Keratinocyte (primary cell): ENCODE results near the gene CENPVL2. TPM values are rescaled to one million over a fixed set of nuclear protein-coding genes. Genes with fewer than 3 reads are reported as not detected.
"Not testable (repeated sequence)": the region's sequence is repeated elsewhere in the genome, so short reads cannot be mapped to it uniquely, and the experiment has no call there.

Experiments used
- DNase-seq: peaks from one replicate; pipeline ENCODE4 v3.0.0-alpha.2; 2011; ENCODE audit warnings: low read depth, missing footprints, low spot score
- FAIRE-seq: peaks from 2 replicates; lab custom pipeline; 2011; peaks lifted over from hg19 to GRCh38; lab: Jason Lieb, UNC
- H2AFZ ChIP-seq: 2 replicates; pipeline ENCODE4 v1.6.0; 2012; ENCODE audit warnings: low read length, control low read depth, inconsistent platforms; ENCODE audit not compliant: control insufficient read depth
- H3K27ac ChIP-seq: 2 replicates; pipeline ENCODE4 v1.5.1; 2011; ENCODE audit warnings: low read length; ENCODE audit not compliant: control insufficient read depth, insufficient read depth
- H3K27me3 ChIP-seq: 3 replicates; pipeline ENCODE4 v1.6.0; 2011; ENCODE audit warnings: low read length; ENCODE audit not compliant: control insufficient read depth, insufficient read depth; ENCODE audit errors: extremely low read depth
- H3K36me3 ChIP-seq, 2 experiments: 2 replicates in 1 of 2; 3 replicates in 1 of 2; pipeline ENCODE4 v1.5.1; 2011; ENCODE audit warnings: low read length in 2 of 2, mild to moderate bottlenecking in 1 of 2; ENCODE audit not compliant: control insufficient read depth in 2 of 2, insufficient read depth in 2 of 2; ENCODE audit errors: extremely low read depth in 1 of 2
- H3K4me1 ChIP-seq: 3 replicates; pipeline ENCODE4 v1.5.1; 2011; ENCODE audit warnings: low read length; ENCODE audit not compliant: control insufficient read depth, insufficient read depth; ENCODE audit errors: extremely low read depth
- H3K4me2 ChIP-seq: 3 replicates; pipeline ENCODE4 v1.6.0; 2011; ENCODE audit warnings: low read depth, low read length; ENCODE audit not compliant: control insufficient read depth, insufficient read depth; ENCODE audit errors: extremely low read depth
- H3K4me3 ChIP-seq, 3 experiments: fragments of 200-600 bp in 1 of 3; sonication (generic) in 1 of 3; 2 replicates in 2 of 3; 3 replicates in 1 of 3; pipeline ENCODE4 v1.5.1; 2011 to 2016; ENCODE audit warnings: low read length in 3 of 3, mild to moderate bottlenecking in 3 of 3, control low read depth in 2 of 3, inconsistent platforms in 1 of 3, low read depth in 1 of 3, mixed read lengths in 1 of 3, mixed run types in 1 of 3, moderate library complexity in 1 of 3; ENCODE audit not compliant: control insufficient read depth in 2 of 3, insufficient read depth in 2 of 3; ENCODE audit errors: extremely low read depth in 1 of 3
- H3K79me2 ChIP-seq: 2 replicates; pipeline ENCODE4 v1.6.0; 2012; ENCODE audit warnings: low read length; ENCODE audit not compliant: control insufficient read depth, insufficient read depth
- H3K9ac ChIP-seq: 3 replicates; pipeline ENCODE4 v1.6.0; 2011; ENCODE audit warnings: low read length; ENCODE audit not compliant: control insufficient read depth, insufficient read depth; ENCODE audit errors: extremely low read depth
- H3K9me1 ChIP-seq: 3 replicates; pipeline ENCODE4 v1.6.0; 2011; ENCODE audit warnings: low read length; ENCODE audit not compliant: control insufficient read depth, insufficient read depth; ENCODE audit errors: extremely low read depth
- H3K9me3 ChIP-seq: 2 replicates; pipeline ENCODE4 v1.5.1; 2012; ENCODE audit warnings: low read depth, low read length; ENCODE audit not compliant: control insufficient read depth
- H4K20me1 ChIP-seq: 3 replicates; pipeline ENCODE4 v1.6.0; 2011; ENCODE audit warnings: low read length; ENCODE audit not compliant: control insufficient read depth, insufficient read depth; ENCODE audit errors: extremely low read depth
- EZH2 ChIP-seq: IDR thresholded peaks from one replicate; pipeline ENCODE4 v1.6.1; 2012; ENCODE audit warnings: inconsistent platforms, mild to moderate bottlenecking, low read length, moderate library complexity
- dilution Hi-C: fragments of 300-500 bp; cut with MboI; formaldehyde crosslinking; loops from one replicate; pipeline ENCODE4 v1.7.0; 2020; ENCODE audit warnings: low sequenced_read_pairs; ENCODE audit not compliant: extremely low pct_ligation_motif_present
- polyA plus RNA-seq, 5 experiments: library from polyadenylated mRNA; depleted of rRNA in 3 of 5; stranded (reverse) in 3 of 5; stranded (forward) in 1 of 5; unstranded in 1 of 5; fragments of >200 nt; gene quantifications; 1 replicate in 1 of 5; 2 replicates in 3 of 5; 3 replicates in 1 of 5; pipeline versions ENCODE4 v1.2.1 to v1.2.3, GENCODE V29; 2011 to 2012; ENCODE audit warnings: missing spikeins in 2 of 5, low read depth in 1 of 5, low replicate concordance in 1 of 5
- TF ChIP-seq, protein P1 (sequence below), 3 experiments: IDR thresholded peaks in 1 of 3; conservative IDR thresholded peaks in 1 of 3; optimal IDR thresholded peaks in 1 of 3; 2 replicates in 2 of 3; 3 replicates in 1 of 3; pipeline versions ENCODE3 to v1.5.1; 2011; ENCODE audit warnings: low read length in 3 of 3, mild to moderate bottlenecking in 3 of 3, moderate library complexity in 2 of 3, control low read depth in 1 of 3, inconsistent platforms in 1 of 3; ENCODE audit not compliant: insufficient read depth in 2 of 3; ENCODE audit errors: extremely low read depth in 1 of 3

CENPVL2 gene
- polyA plus RNA-seq, 1 donor (not counting 4 experiments of a cell fraction or from before 2014, with no cell fraction given), result not detected

- FAIRE-seq, result no peak
- no peak overlapping the region for H2AFZ ChIP-seq
- no peaks in the 10 kb centered on the region for H3K79me2 ChIP-seq
- no peak overlapping the region for H3K9ac ChIP-seq
- H3K27ac ChIP-seq, result no peak overlapping the region
- H4K20me1 ChIP-seq, result no peaks in the 10 kb centered on the region
- no peak for TF ChIP-seq EZH2
- TF ChIP-seq, protein P1, sequence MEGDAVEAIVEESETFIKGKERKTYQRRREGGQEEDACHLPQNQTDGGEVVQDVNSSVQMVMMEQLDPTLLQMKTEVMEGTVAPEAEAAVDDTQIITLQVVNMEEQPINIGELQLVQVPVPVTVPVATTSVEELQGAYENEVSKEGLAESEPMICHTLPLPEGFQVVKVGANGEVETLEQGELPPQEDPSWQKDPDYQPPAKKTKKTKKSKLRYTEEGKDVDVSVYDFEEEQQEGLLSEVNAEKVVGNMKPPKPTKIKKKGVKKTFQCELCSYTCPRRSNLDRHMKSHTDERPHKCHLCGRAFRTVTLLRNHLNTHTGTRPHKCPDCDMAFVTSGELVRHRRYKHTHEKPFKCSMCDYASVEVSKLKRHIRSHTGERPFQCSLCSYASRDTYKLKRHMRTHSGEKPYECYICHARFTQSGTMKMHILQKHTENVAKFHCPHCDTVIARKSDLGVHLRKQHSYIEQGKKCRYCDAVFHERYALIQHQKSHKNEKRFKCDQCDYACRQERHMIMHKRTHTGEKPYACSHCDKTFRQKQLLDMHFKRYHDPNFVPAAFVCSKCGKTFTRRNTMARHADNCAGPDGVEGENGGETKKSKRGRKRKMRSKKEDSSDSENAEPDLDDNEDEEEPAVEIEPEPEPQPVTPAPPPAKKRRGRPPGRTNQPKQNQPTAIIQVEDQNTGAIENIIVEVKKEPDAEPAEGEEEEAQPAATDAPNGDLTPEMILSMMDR (optimal IDR thresholded peaks at IDR 0.05 in 1 of 3, IDR thresholded peaks at IDR 0.05 in 1 of 3, conservative IDR thresholded peaks at IDR 0.05 in 1 of 3; ENCODE audit: extremely low read depth in 1 of 3, insufficient read depth in 2 of 3, low read length in 3 of 3), result no peak
- no peak overlapping the region for H3K4me3 ChIP-seq
- no peaks in the 10 kb centered on the region for H3K36me3 ChIP-seq
- dilution Hi-C loops, result no loop called here
- H3K4me2 ChIP-seq, result no peak overlapping the region
- H3K9me1 ChIP-seq, result no peaks in the 10 kb centered on the region
- peaks cover 3% of the 10 kb centered on the region for H3K9me3 ChIP-seq
- DNase-seq, result no peak
- H3K27me3 ChIP-seq, result no peaks in the 10 kb centered on the region
- no peaks in the 10 kb centered on the region for H3K4me1 ChIP-seq
Measured at GRCh38 chrX:51697397-51697796, 14.8 kb upstream of the CENPVL2 start.

DNA sequence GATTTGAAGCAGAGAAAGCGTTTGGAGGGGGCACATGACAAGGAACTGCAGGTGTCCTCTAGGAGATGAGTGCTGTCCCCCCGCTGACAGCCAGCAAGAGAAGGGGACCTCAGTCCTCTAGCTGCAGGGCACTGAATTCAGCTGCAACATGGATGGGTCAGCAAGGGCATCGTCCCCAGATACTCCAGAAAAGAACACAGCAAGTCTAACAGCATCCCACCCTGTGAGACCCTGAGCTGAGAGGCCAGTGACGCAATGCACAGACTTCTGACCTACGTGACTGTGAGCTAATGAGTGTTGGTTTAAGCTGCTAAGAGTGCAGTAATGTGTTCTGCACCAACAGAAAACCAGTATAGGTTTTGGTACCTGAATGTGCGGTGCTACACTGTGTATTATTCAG lies 11.6 kb upstream of the CENPVL2 start:
- FAIRE-seq (no peak), DNase-seq (no peak)
- Histone ChIP-seq H3K4me3 (no peak overlapping the region), H2AFZ (no peak overlapping the region), H3K4me2 (no peak overlapping the region), H3K79me2 (no peaks in the 10 kb centered on the region), H3K9me3 (peaks cover 3% of the 10 kb centered on the region), H3K27me3 (no peaks in the 10 kb centered on the region), H4K20me1 (no peaks in the 10 kb centered on the region), H3K4me1 (no peaks in the 10 kb centered on the region), H3K27ac (no peak overlapping the region), H3K36me3 (no peaks in the 10 kb centered on the region), H3K9me1 (no peaks in the 10 kb centered on the region), H3K9ac (no peak overlapping the region)
- TF ChIP-seq, protein P1 (optimal IDR thresholded peaks at IDR 0.05 in 1 of 3, IDR thresholded peaks at IDR 0.05 in 1 of 3, conservative IDR thresholded peaks at IDR 0.05 in 1 of 3; ENCODE audit: extremely low read depth in 1 of 3, insufficient read depth in 2 of 3, low read length in 3 of 3), result no peak
- no peak for TF ChIP-seq EZH2
- dilution Hi-C loops, result no loop called here

GRCh38 chrX:51681808-51682719 lies 567 bp downstream of the CENPVL2 start:
- H3K79me2 ChIP-seq, dilution Hi-C loops, H3K9ac ChIP-seq, H3K4me2 ChIP-seq, FAIRE-seq, H2AFZ ChIP-seq, H3K4me3 ChIP-seq, H3K4me1 ChIP-seq, DNase-seq, H3K36me3 ChIP-seq, H3K9me1 ChIP-seq, H3K27me3 ChIP-seq, H4K20me1 ChIP-seq, H3K9me3 ChIP-seq, H3K27ac ChIP-seq: not testable (repeated sequence)
